H1 (cell line): ENCODE data around the gene CTIF. TPM values are rescaled to one million over a fixed set of nuclear protein-coding genes. Genes with fewer than 3 reads are reported as not detected.
A peak's percentile ranks its signal among the peaks of the same experiment; 100 is the strongest.

Experiments used
- CTCF ChIA-PET: fragments of 300-600 bp; sonication (Branson Sonifier 250); formaldehyde crosslinking; loops from one replicate; lab custom pipeline; 2021; ENCODE audit not compliant: partially characterized antibody; lab: Charles Lee
- POLR2A ChIA-PET: fragments of 300-600 bp; sonication (Branson Sonifier 250); formaldehyde crosslinking; loops from one replicate; lab custom pipeline; 2021; ENCODE audit warnings: inconsistent platforms; ENCODE audit not compliant: partially characterized antibody; lab: Charles Lee
- DNase-seq, 2 experiments: peaks; one replicate each; pipeline versions ENCODE4 v3.0.0 to v3.0.0-alpha.2; 2010 to 2022; ENCODE audit warnings: low spot score in 2 of 2, low read depth in 1 of 2, mixed read lengths in 1 of 2
- FAIRE-seq: peaks from 2 replicates; lab custom pipeline; 2011; peaks lifted over from hg19 to GRCh38; lab: Jason Lieb, UNC
- H2AFZ ChIP-seq: 2 replicates; pipeline ENCODE4 v1.8.1; 2012; ENCODE audit warnings: low read length, inconsistent platforms
- H2AK5ac ChIP-seq: 2 replicates; pipeline ENCODE4 v1.6.1; 2013; ENCODE audit warnings: low read depth, low read length
- H2BK120ac ChIP-seq: replicated peaks from 2 replicates; pipeline ENCODE3; 2013; ENCODE audit warnings: low read depth, low read length, inconsistent platforms
- H2BK12ac ChIP-seq: 2 replicates; pipeline ENCODE4 v1.6.1; 2013; ENCODE audit warnings: low read depth, low read length
- H2BK15ac ChIP-seq: 2 replicates; pipeline ENCODE4 v1.6.1; 2013; ENCODE audit warnings: low read length
- H2BK20ac ChIP-seq: 2 replicates; pipeline ENCODE4 v1.6.1; 2013; ENCODE audit warnings: low read length
- H2BK5ac ChIP-seq: 2 replicates; pipeline ENCODE4 v1.6.1; 2013; ENCODE audit warnings: low read depth, low read length
- H3K14ac ChIP-seq: 2 replicates; pipeline ENCODE4 v1.6.1; 2013; ENCODE audit warnings: inconsistent platforms; ENCODE audit not compliant: insufficient read length
- H3K18ac ChIP-seq: 2 replicates; pipeline ENCODE4 v1.6.1; 2013; ENCODE audit warnings: low read length; ENCODE audit errors: extremely low read depth
- H3K23ac ChIP-seq: 2 replicates; pipeline ENCODE4 v1.6.1; 2013; ENCODE audit warnings: inconsistent platforms; ENCODE audit not compliant: insufficient read length
- H3K23me2 ChIP-seq: 2 replicates; pipeline ENCODE4 v1.6.1; 2013; ENCODE audit warnings: low read depth, low read length
- H3K27ac ChIP-seq: 2 replicates; pipeline ENCODE4 v1.6.1; 2011; ENCODE audit warnings: low read depth, low read length, inconsistent platforms
- H3K27me3 ChIP-seq, 4 experiments: replicated peaks in 1 of 4; 1 replicate in 1 of 4; 2 replicates in 3 of 4; pipeline versions ENCODE4 v1.6.1 to v1.8.1; 2011 to 2013; ENCODE audit warnings: low read length in 3 of 4, mild to moderate bottlenecking in 3 of 4, inconsistent platforms in 2 of 4, mixed read lengths in 2 of 4, moderate library complexity in 1 of 4; ENCODE audit not compliant: control insufficient read depth in 3 of 4, insufficient read depth in 3 of 4; ENCODE audit errors: extremely low read depth in 1 of 4
- H3K36me3 ChIP-seq, 4 experiments: 2 replicates each; pipeline versions ENCODE4 v1.6.1 to v1.8.1; 2011 to 2013; ENCODE audit warnings: mild to moderate bottlenecking in 4 of 4, low read length in 3 of 4, moderate library complexity in 2 of 4, control low read depth in 1 of 4, inconsistent platforms in 1 of 4; ENCODE audit not compliant: insufficient read depth in 4 of 4, control insufficient read depth in 2 of 4
- H3K4ac ChIP-seq: replicated peaks from 2 replicates; pipeline ENCODE3; 2013; ENCODE audit warnings: low read length, low read depth, mixed read lengths, inconsistent platforms; ENCODE audit not compliant: insufficient read length
- H3K4me1 ChIP-seq, 4 experiments: replicated peaks in 1 of 4; 1 replicate in 1 of 4; 2 replicates in 3 of 4; pipeline versions ENCODE4 v1.6.1 to v1.8.1; 2011 to 2013; ENCODE audit warnings: low read length in 3 of 4, inconsistent platforms in 2 of 4, mixed read lengths in 1 of 4; ENCODE audit not compliant: insufficient read depth in 4 of 4, control insufficient read depth in 3 of 4
- H3K4me2 ChIP-seq, 2 experiments: 2 replicates each; pipeline versions ENCODE4 v1.6.1 to v1.8.1; 2011 to 2013; ENCODE audit warnings: low read depth in 2 of 2, low read length in 2 of 2, control low read depth in 1 of 2, inconsistent platforms in 1 of 2, mild to moderate bottlenecking in 1 of 2; ENCODE audit not compliant: insufficient read depth in 1 of 2
- H3K4me3 ChIP-seq, 4 experiments: fragments of 200-600, 300-600 bp in 1 of 4; sonication (generic), shearing (Covaris generic), sonication (Bioruptor Twin) in 1 of 4; 2 replicates each; pipeline versions ENCODE4 v1.5.1 to v1.8.1; 2011 to 2016; ENCODE audit warnings: low read length in 4 of 4, low read depth in 3 of 4, control low read depth in 2 of 4, inconsistent platforms in 2 of 4, mild to moderate bottlenecking in 2 of 4, mixed read lengths in 1 of 4, moderate library complexity in 1 of 4; ENCODE audit not compliant: insufficient read depth in 2 of 4; ENCODE audit errors: extremely low read depth in 1 of 4
- H3K56ac ChIP-seq: replicated peaks from 2 replicates; pipeline ENCODE3; 2013; ENCODE audit warnings: low read depth, mild to moderate bottlenecking, mixed read lengths, low read length, inconsistent platforms; ENCODE audit not compliant: insufficient read length
- H3K79me1 ChIP-seq: 2 replicates; pipeline ENCODE4 v1.6.1; 2013; ENCODE audit warnings: low read depth, low read length, control low read depth
- H3K79me2 ChIP-seq, 2 experiments: 2 replicates each; pipeline versions ENCODE4 v1.6.1 to v1.8.1; 2012 to 2013; ENCODE audit warnings: low read length in 2 of 2, mild to moderate bottlenecking in 2 of 2, inconsistent platforms in 1 of 2; ENCODE audit not compliant: insufficient read depth in 2 of 2, control insufficient read depth in 1 of 2
- H3K9ac ChIP-seq, 4 experiments: replicated peaks in 1 of 4; 1 replicate in 1 of 4; 2 replicates in 3 of 4; pipeline versions ENCODE4 v1.6.1 to v1.8.1; 2011 to 2013; ENCODE audit warnings: low read depth in 3 of 4, low read length in 3 of 4, control low read depth in 2 of 4, mild to moderate bottlenecking in 2 of 4, moderate library complexity in 2 of 4, inconsistent platforms in 1 of 4; ENCODE audit errors: extremely low read depth in 1 of 4
- H3K9me3 ChIP-seq, 2 experiments: 2 replicates each; pipeline versions ENCODE4 v1.6.1 to v1.8.1; 2012 to 2013; ENCODE audit warnings: mild to moderate bottlenecking in 2 of 2, moderate library complexity in 2 of 2, control low read depth in 1 of 2, inconsistent platforms in 1 of 2, low read depth in 1 of 2, low read length in 1 of 2, mixed read lengths in 1 of 2; ENCODE audit not compliant: insufficient read depth in 2 of 2
- H4K20me1 ChIP-seq, 2 experiments: replicated peaks in 1 of 2; 2 replicates each; pipeline versions ENCODE3 to v1.8.1; 2011 to 2013; ENCODE audit warnings: inconsistent platforms in 2 of 2, low read length in 2 of 2, mild to moderate bottlenecking in 1 of 2; ENCODE audit not compliant: insufficient read depth in 2 of 2, control insufficient read depth in 1 of 2
- H4K5ac ChIP-seq: 2 replicates; pipeline ENCODE4 v1.6.1; 2013; ENCODE audit warnings: low read length, low read depth, mixed read lengths, inconsistent platforms; ENCODE audit not compliant: insufficient read length
- H4K8ac ChIP-seq: 2 replicates; pipeline ENCODE4 v1.8.0; 2013; ENCODE audit warnings: mild to moderate bottlenecking, moderate library complexity, low read length, inconsistent platforms; ENCODE audit not compliant: insufficient read depth; ENCODE audit errors: extremely low read depth
- H4K91ac ChIP-seq: replicated peaks from 2 replicates; pipeline ENCODE3; 2013; ENCODE audit warnings: low read length, mixed read lengths, inconsistent platforms; ENCODE audit not compliant: insufficient read length
- CEBPB ChIP-seq: IDR thresholded peaks from 2 replicates; pipeline ENCODE4 v1.6.1; 2012; ENCODE audit warnings: low read depth, low read length
- HDAC6 ChIP-seq: IDR thresholded peaks from one replicate; pipeline ENCODE4 v1.7.1; 2012; ENCODE audit warnings: low read depth, mild to moderate bottlenecking, inconsistent platforms, low read length, moderate library complexity
- JUN ChIP-seq: IDR thresholded peaks from 2 replicates; pipeline ENCODE4 v1.6.1; 2011; ENCODE audit warnings: low read depth, mild to moderate bottlenecking, improper control_type of control experiment, low read length
- KDM1A ChIP-seq: fragments of 200-600, 300-600 bp; sonication (generic); IDR thresholded peaks from 2 replicates; pipeline ENCODE4 v1.7.1; 2016; ENCODE audit warnings: mild to moderate bottlenecking, low read length, borderline replicate concordance
- KDM5A ChIP-seq: fragments of 200-600 bp; IDR thresholded peaks from 2 replicates; pipeline ENCODE4 v1.7.1; 2012; ENCODE audit warnings: mild to moderate bottlenecking, low read length, inconsistent platforms, mixed read lengths
- TBP ChIP-seq: IDR thresholded peaks from 2 replicates; pipeline ENCODE4 v1.6.1; 2011; ENCODE audit warnings: low read depth, low read length, improper control_type of control experiment
- ZNF274 ChIP-seq: IDR thresholded peaks from 2 replicates; pipeline ENCODE4 v1.7.0; 2012; ENCODE audit warnings: low read length, borderline replicate concordance; ENCODE audit errors: extremely low read depth
- WGBS, 2 experiments: shearing (Covaris generic) in 1 of 2; methylation state at CpG; one replicate each; pipeline versions ENCODE4 v1.1.6 to v1.1.7; 2013 to 2015; ENCODE audit warnings: low lambda C conversion rate in 2 of 2, mixed read lengths in 2 of 2, inconsistent platforms in 1 of 2, low coverage in 1 of 2, missing lambda C conversion rate in 1 of 2; ENCODE audit not compliant: insufficient replicate concordance in 2 of 2, insufficient coverage in 1 of 2, insufficient read length in 1 of 2; ENCODE audit errors: extremely low coverage in 1 of 2, missing lambda C conversion rate in 1 of 2; 5-methylcytosine and 5-hydroxymethylcytosine counted together
- polyA plus RNA-seq, 7 experiments: library from polyadenylated mRNA; depleted of rRNA in 3 of 7; stranded (reverse) in 5 of 7; unstranded in 2 of 7; fragments of >200 nt in 5 of 7; fragments of 200-250 nt in 2 of 7; gene quantifications; 1 replicate in 5 of 7; 2 replicates in 1 of 7; 4 replicates in 1 of 7; pipeline versions ENCODE4 v1.2.1 to v1.2.3, GENCODE V29; 2011 to 2013; ENCODE audit warnings: missing spikeins in 2 of 7, mixed read lengths in 2 of 7
- total RNA-seq: library from RNA; stranded (reverse); fragmentation: NEBNext Ultra II Directional; extraction: Animal tissue kit (Norgen Biotek cat#: 25700); gene quantifications from 2 replicates; pipeline ENCODE4 v1.2.1, GENCODE V29; 2021

CTIF gene
- total and polyA plus RNA-seq, 2 of the 8 experiments (the other 6 are each of a cell fraction or from before 2014, with no cell fraction given): 9.0 to 17.8 TPM

GRCh38 chr18:48836231-48836805, 297.5 kb downstream of the CTIF start:
- H3K27ac ChIP-seq: no peak overlapping the region
- no peak overlapping the region for H3K4ac ChIP-seq
- no peaks in the 10 kb centered on the region for H3K27me3 ChIP-seq
- no peak overlapping the region for H2BK15ac ChIP-seq
- no peak overlapping the region for H3K9ac ChIP-seq
- H3K56ac ChIP-seq: no peak overlapping the region
- H3K23me2 ChIP-seq: no peaks in the 10 kb centered on the region
- no peak overlapping the region for H4K91ac ChIP-seq
- H2AFZ ChIP-seq: no peak overlapping the region
- H2AK5ac ChIP-seq: no peak overlapping the region
- no peak overlapping the region; the same call in 1 of the 2 replicates for H3K18ac ChIP-seq
- FAIRE-seq (no peak), DNase-seq (no peak)
- no peak overlapping the region for H2BK20ac ChIP-seq
- H4K5ac ChIP-seq: no peak overlapping the region
- TF ChIP-seq KDM5A: no peak
- no peak for TF ChIP-seq ZNF274
- no peak for TF ChIP-seq CEBPB
- TF ChIP-seq KDM1A: no peak
- TF ChIP-seq TBP: no peak
- TF ChIP-seq JUN: no peak
- no peak for TF ChIP-seq HDAC6
- ChIA-PET POLR2A (interaction anchor here (0.6 kb wide), 1 partner anchor 53 kb away, joined by 3 read pairs; no protein-coding TSS in a partner anchor), CTCF (interaction anchor here (0.7 to 1.5 kb wide), 2 partner anchors 8 to 12 kb away, joined by 3 read pairs; no protein-coding TSS in a partner anchor)
- no peak overlapping the region for H2BK120ac ChIP-seq
- H3K4me1 ChIP-seq: peaks cover 0 to 17% (median 4%) of the 10 kb centered on the region in 4 experiments; a peak in 5 of 7 replicates
- 85% methylated on average over 4 of the region's 4 CpGs; no CpG with 5 or more reads in 1 of the 2 experiments for WGBS, 2 experiments
- H2BK12ac ChIP-seq: no peak overlapping the region
- no peak overlapping the region for H3K4me3 ChIP-seq
- no peaks in the 10 kb centered on the region for H3K79me2 ChIP-seq
- no peak overlapping the region for H3K23ac ChIP-seq
- no peaks in the 10 kb centered on the region for H3K36me3 ChIP-seq
- H2BK5ac ChIP-seq: 0 out of 2 replicates have a peak overlapping the region, but pooled peaks have one; percentile 39
- no peak overlapping the region for H3K4me2 ChIP-seq
- H3K9me3 ChIP-seq: no peaks in the 10 kb centered on the region
- no peak overlapping the region for H3K14ac ChIP-seq
- no peaks in the 10 kb centered on the region; the same call in 1 of the 2 replicates for H3K79me1 ChIP-seq
- H4K8ac ChIP-seq: no peak overlapping the region
- no peaks in the 10 kb centered on the region for H4K20me1 ChIP-seq
